SK-N-SH (cell line): ENCODE measurements around the gene CCDC175. TPM values are rescaled to one million over a fixed set of nuclear protein-coding genes. Genes with fewer than 3 reads are reported as not detected.

ENCODE experiments used
- CTCF ChIA-PET: fragments of 300-600, 350-600 bp; formaldehyde crosslinking; extraction: SDS; loops from one replicate; lab custom pipeline; 2021; lab: Yijun Ruan, JAX
- POLR2A ChIA-PET: fragments of 350-600 bp; sonication (Branson Sonifier 250); formaldehyde crosslinking; extraction: SDS; loops from one replicate; lab custom pipeline; 2020; ENCODE audit warnings: antibody characterized with exemption, inconsistent platforms; lab: Yijun Ruan, JAX
- DNase-seq: peaks from one replicate; pipeline ENCODE4 v3.0.0; 2012
- H2AFZ ChIP-seq: fragments of 200-600 bp; sonication (generic); 2 replicates; pipeline ENCODE4 v1.8.1; 2016; ENCODE audit warnings: antibody characterized with exemption, mild to moderate bottlenecking, low read depth
- H3F3A ChIP-seq: fragments of 200-600 bp; sonication (generic); replicated peaks from 2 replicates; pipeline ENCODE3; 2016; ENCODE audit warnings: antibody characterized with exemption, mild to moderate bottlenecking; ENCODE audit not compliant: insufficient read depth
- H3K27ac ChIP-seq, 2 experiments: fragments of 200-500 bp in 1 of 2; fragments of 200-600 bp in 1 of 2; sonication (Bioruptor generic) in 1 of 2; sonication (generic), shearing (Covaris generic) in 1 of 2; 2 replicates each; pipeline versions ENCODE4 v1.5.1 to v1.6.1; 2014 to 2016; ENCODE audit warnings: low read depth in 2 of 2, inconsistent platforms in 1 of 2, low read length in 1 of 2, mild to moderate bottlenecking in 1 of 2, mixed read lengths in 1 of 2
- H3K27me3 ChIP-seq: fragments of 200-600 bp; sonication (generic), shearing (Covaris generic); 2 replicates; pipeline ENCODE4 v1.6.1; 2016; ENCODE audit warnings: mixed run types; ENCODE audit not compliant: insufficient read depth
- H3K36me3 ChIP-seq, 2 experiments: fragments of 200-500 bp in 1 of 2; fragments of 200-600 bp in 1 of 2; sonication (Bioruptor generic) in 1 of 2; sonication (generic) in 1 of 2; replicated peaks in 1 of 2; 2 replicates each; pipeline versions ENCODE3 to v1.5.1; 2014 to 2016; ENCODE audit warnings: low read length in 1 of 2, mild to moderate bottlenecking in 1 of 2; ENCODE audit not compliant: insufficient read depth in 2 of 2, control insufficient read depth in 1 of 2
- H3K4me1 ChIP-seq, 2 experiments: fragments of 200-500 bp in 1 of 2; fragments of 200-600 bp in 1 of 2; sonication (Bioruptor generic) in 1 of 2; sonication (generic), shearing (Covaris generic) in 1 of 2; 2 replicates each; pipeline versions ENCODE4 v1.5.1 to v1.6.1; 2014 to 2016; ENCODE audit warnings: low read depth in 1 of 2, low read length in 1 of 2, mixed run types in 1 of 2; ENCODE audit not compliant: insufficient read depth in 2 of 2, control insufficient read depth in 1 of 2
- H3K4me2 ChIP-seq: fragments of 200-600 bp; sonication (generic), shearing (Covaris generic); 2 replicates; pipeline ENCODE4 v1.6.1; 2017; ENCODE audit warnings: mixed run types
- H3K4me3 ChIP-seq, 2 experiments: fragments of 200-500 bp in 1 of 2; fragments of 200-600 bp in 1 of 2; sonication (Bioruptor generic) in 1 of 2; sonication (generic), shearing (Covaris generic) in 1 of 2; 2 replicates each; pipeline versions ENCODE4 v1.5.1 to v1.8.1; 2014 to 2016; ENCODE audit warnings: low read depth in 2 of 2, inconsistent platforms in 1 of 2, low read length in 1 of 2, mild to moderate bottlenecking in 1 of 2, mixed read lengths in 1 of 2, moderate library complexity in 1 of 2
- H3K79me2 ChIP-seq: fragments of 200-600 bp; sonication (generic); 2 replicates; pipeline ENCODE4 v1.8.1; 2017; ENCODE audit warnings: mild to moderate bottlenecking; ENCODE audit not compliant: insufficient read depth
- H3K9ac ChIP-seq: fragments of 200-600 bp; sonication (generic); 2 replicates; pipeline ENCODE4 v1.6.1; 2017; ENCODE audit warnings: mixed run types
- H3K9me2 ChIP-seq: fragments of 200-600 bp; sonication (generic); 2 replicates; pipeline ENCODE4 v1.6.1; 2017; ENCODE audit warnings: mixed run types
- H3K9me3 ChIP-seq: fragments of 200-600 bp; sonication (generic); 2 replicates; pipeline ENCODE4 v1.6.1; 2017; ENCODE audit warnings: mixed run types, mild to moderate bottlenecking, moderate library complexity
- H4K20me1 ChIP-seq: fragments of 200-600 bp; sonication (generic); 2 replicates; pipeline ENCODE4 v1.6.1; 2017; ENCODE audit warnings: mild to moderate bottlenecking, mixed run types; ENCODE audit not compliant: insufficient read depth
- CHD2 ChIP-seq: fragments of 150-350 bp; IDR thresholded peaks from 2 replicates; pipeline ENCODE4 v1.6.1; 2018; ENCODE audit warnings: low read length; ENCODE audit not compliant: partially characterized antibody
- EP300 ChIP-seq, 2 experiments: IDR thresholded peaks; 2 replicates each; pipeline versions ENCODE4 v1.4.0 to v1.6.1; 2012; ENCODE audit warnings: borderline replicate concordance in 1 of 2, low read depth in 1 of 2, low read length in 1 of 2
- FOXM1 ChIP-seq: IDR thresholded peaks from 2 replicates; pipeline ENCODE4 v1.4.0; 2012; ENCODE audit warnings: low read depth, mild to moderate bottlenecking
- MEF2A ChIP-seq: IDR thresholded peaks from 2 replicates; pipeline ENCODE4 v1.4.0; 2012; ENCODE audit warnings: low read depth, borderline replicate concordance
- NFIC ChIP-seq: IDR thresholded peaks from 2 replicates; pipeline ENCODE4 v1.4.0; 2012; ENCODE audit warnings: borderline replicate concordance
- NRF1 ChIP-seq: IDR thresholded peaks from 2 replicates; pipeline ENCODE4 v1.6.1; 2012; ENCODE audit warnings: low read depth, mild to moderate bottlenecking, low read length
- RAD21 ChIP-seq: IDR thresholded peaks from 2 replicates; pipeline ENCODE4 v1.6.1; 2012; ENCODE audit warnings: mild to moderate bottlenecking, low read length
- RCOR1 ChIP-seq: fragments of 150-350 bp; IDR thresholded peaks from 2 replicates; pipeline ENCODE4 v1.6.1; 2017; ENCODE audit warnings: antibody characterized with exemption, low read length
- RFX5 ChIP-seq: IDR thresholded peaks from 2 replicates; pipeline ENCODE4 v1.6.1; 2012; ENCODE audit warnings: mild to moderate bottlenecking, improper control_type of control experiment, low read length
- RXRA ChIP-seq: IDR thresholded peaks from 2 replicates; pipeline ENCODE4 v1.4.0; 2012; ENCODE audit warnings: low read depth, mild to moderate bottlenecking, borderline replicate concordance
- TAF1 ChIP-seq: IDR thresholded peaks from 2 replicates; pipeline ENCODE4 v1.6.1; 2012; ENCODE audit warnings: low read depth, mild to moderate bottlenecking, low read length, moderate library complexity, borderline replicate concordance
- TEAD4 ChIP-seq: IDR thresholded peaks from 2 replicates; pipeline ENCODE4 v1.4.0; 2012; ENCODE audit warnings: mild to moderate bottlenecking, borderline replicate concordance; ENCODE audit not compliant: insufficient read depth
- YY1 ChIP-seq: IDR thresholded peaks from 2 replicates; pipeline ENCODE4 v1.4.0; 2012; ENCODE audit warnings: low read depth, mild to moderate bottlenecking
- WGBS: methylation state at CpG from one replicate; pipeline ENCODE4 v1.1.6; 2017; ENCODE audit warnings: low lambda C conversion rate; 5-methylcytosine and 5-hydroxymethylcytosine counted together
- polyA plus RNA-seq, 3 experiments: library from polyadenylated mRNA; depleted of rRNA; stranded (reverse); fragments of >200 nt; gene quantifications; 2 replicates each; pipeline ENCODE4 v1.2.3, GENCODE V29; 2012
- TF ChIP-seq, protein P1 (sequence below): IDR thresholded peaks from 2 replicates; pipeline ENCODE4; 2012
- TF ChIP-seq, protein P2 (sequence below): IDR thresholded peaks from 2 replicates; pipeline ENCODE4 v1.4.0; 2012; ENCODE audit warnings: low read depth, borderline replicate concordance
- TF ChIP-seq, protein P3 (sequence below): fragments of 150-350 bp; IDR thresholded peaks from 2 replicates; pipeline ENCODE4 v1.6.1; 2016; ENCODE audit warnings: mild to moderate bottlenecking, low read depth, low read length
- TF ChIP-seq, protein P4 (sequence below): IDR thresholded peaks from 2 replicates; pipeline ENCODE4 v1.6.1; 2012; ENCODE audit warnings: mild to moderate bottlenecking, low read depth, low read length, moderate library complexity

The CCDC175 gene
- polyA plus RNA-seq, 1 of the 3 experiments (the other 2 are of a cell fraction): not detected

DNA sequence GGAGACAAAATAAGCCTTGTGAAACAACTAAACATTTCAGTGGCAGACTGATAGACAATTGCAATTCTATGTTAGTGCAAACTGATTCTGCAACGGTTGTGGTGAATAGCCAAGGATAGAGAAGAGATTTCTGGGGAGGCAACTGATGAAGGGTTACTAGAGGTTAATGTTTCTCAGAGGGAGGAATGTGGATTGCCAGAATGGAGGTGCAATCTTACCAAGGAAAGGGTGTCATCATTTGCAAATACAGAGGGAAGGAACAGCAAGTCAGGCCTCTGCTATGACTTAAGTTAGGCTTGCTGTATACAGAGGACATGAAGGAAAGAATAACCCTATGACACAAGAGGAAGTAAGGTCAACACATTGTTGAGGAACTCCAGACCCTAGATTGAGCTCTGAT, 35.8 kb downstream of the CCDC175 start (continued):
- TF ChIP-seq RXRA (no peak), FOXM1 (no peak), TAF1 (no peak)
- TF ChIP-seq, protein P1, sequence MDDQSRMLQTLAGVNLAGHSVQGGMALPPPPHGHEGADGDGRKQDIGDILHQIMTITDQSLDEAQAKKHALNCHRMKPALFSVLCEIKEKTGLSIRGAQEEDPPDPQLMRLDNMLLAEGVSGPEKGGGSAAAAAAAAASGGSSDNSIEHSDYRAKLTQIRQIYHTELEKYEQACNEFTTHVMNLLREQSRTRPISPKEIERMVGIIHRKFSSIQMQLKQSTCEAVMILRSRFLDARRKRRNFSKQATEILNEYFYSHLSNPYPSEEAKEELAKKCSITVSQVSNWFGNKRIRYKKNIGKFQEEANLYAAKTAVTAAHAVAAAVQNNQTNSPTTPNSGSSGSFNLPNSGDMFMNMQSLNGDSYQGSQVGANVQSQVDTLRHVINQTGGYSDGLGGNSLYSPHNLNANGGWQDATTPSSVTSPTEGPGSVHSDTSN: no peak
- TF ChIP-seq, protein P2, sequence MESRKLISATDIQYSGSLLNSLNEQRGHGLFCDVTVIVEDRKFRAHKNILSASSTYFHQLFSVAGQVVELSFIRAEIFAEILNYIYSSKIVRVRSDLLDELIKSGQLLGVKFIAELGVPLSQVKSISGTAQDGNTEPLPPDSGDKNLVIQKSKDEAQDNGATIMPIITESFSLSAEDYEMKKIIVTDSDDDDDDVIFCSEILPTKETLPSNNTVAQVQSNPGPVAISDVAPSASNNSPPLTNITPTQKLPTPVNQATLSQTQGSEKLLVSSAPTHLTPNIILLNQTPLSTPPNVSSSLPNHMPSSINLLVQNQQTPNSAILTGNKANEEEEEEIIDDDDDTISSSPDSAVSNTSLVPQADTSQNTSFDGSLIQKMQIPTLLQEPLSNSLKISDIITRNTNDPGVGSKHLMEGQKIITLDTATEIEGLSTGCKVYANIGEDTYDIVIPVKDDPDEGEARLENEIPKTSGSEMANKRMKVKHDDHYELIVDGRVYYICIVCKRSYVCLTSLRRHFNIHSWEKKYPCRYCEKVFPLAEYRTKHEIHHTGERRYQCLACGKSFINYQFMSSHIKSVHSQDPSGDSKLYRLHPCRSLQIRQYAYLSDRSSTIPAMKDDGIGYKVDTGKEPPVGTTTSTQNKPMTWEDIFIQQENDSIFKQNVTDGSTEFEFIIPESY: no peak

DNA sequence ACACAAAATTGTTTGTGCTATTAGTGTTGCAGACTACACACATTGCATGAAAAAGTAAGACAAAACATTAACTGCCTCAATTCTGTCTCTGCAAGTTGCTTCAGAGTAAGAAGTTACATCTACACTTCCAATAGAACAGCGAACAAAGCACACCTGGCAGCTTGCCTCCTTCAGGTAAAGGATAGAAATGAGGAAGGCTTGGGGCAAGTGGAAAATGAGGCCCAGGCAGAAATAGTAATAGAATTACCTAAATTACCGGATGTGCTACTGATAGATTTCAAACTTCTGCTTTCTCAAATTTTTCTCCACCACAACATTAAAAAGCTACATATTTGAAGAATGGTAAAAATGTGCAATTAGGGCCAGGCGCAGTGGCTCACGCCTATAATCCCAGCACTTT, 37.7 kb downstream of the CCDC175 start:
- no peaks in the 10 kb centered on the region for H3K9me2 ChIP-seq
- H3K4me1 ChIP-seq: peaks cover 0 to 6% of the 10 kb centered on the region in 2 experiments; a peak in 3 of 4 replicates
- no peak overlapping the region for H2AFZ ChIP-seq
- no peaks in the 10 kb centered on the region for H3K9me3 ChIP-seq
- ChIA-PET POLR2A (no interaction called here), CTCF (interaction anchor here (0.9 to 2.6 kb wide), 2 partner anchors 32 to 38 kb away, joined by 4 to 11 read pairs; partner anchors contain the start of gene CCDC175)
- no peaks in the 10 kb centered on the region for H3K36me3 ChIP-seq
- no peak for DNase-seq
- no peak overlapping the region for H3K4me3 ChIP-seq
- no peaks in the 10 kb centered on the region for H3F3A ChIP-seq
- H3K4me2 ChIP-seq: no peak overlapping the region
- H3K79me2 ChIP-seq: no peaks in the 10 kb centered on the region
- WGBS: 69% methylated on average over 4 of the region's 4 CpGs
- no peaks in the 10 kb centered on the region for H4K20me1 ChIP-seq
- no peak overlapping the region for H3K27ac ChIP-seq
- H3K27me3 ChIP-seq: no peaks in the 10 kb centered on the region; the same call in 1 of the 2 replicates
- no peak overlapping the region for H3K9ac ChIP-seq
- TF ChIP-seq RFX5: no peak

DNA sequence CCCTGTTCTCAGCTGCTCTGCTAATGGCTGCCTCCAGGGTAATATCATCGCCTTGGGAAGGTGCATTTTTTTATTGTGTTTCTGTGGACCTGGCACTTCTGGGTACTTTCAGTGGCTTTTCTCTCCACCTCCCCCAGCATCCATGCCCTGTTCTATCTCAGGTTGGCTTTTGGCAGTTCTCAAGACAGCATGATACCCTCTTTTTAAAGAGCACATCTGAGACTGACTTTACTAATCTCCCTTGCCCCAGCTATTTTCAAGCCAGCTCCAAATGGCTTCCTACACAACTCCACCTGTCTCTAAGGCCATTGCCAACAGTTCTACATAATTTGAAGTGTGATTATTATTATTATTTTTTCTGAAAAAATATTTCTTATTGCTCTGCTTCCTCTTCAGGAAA, 39.1 kb downstream of the CCDC175 start:
- no peak overlapping the region for H2AFZ ChIP-seq
- peaks cover 0 to 6% of the 10 kb centered on the region in 2 experiments; a peak in 3 of 4 replicates for H3K4me1 ChIP-seq
- 15% methylated on average over 1 of the region's 1 CpG for WGBS
- H3K79me2 ChIP-seq: no peaks in the 10 kb centered on the region
- no peak for DNase-seq
- H3K36me3 ChIP-seq: no peaks in the 10 kb centered on the region
- H3K9me3 ChIP-seq: no peaks in the 10 kb centered on the region
- no peak overlapping the region for H3K9ac ChIP-seq
- H3K9me2 ChIP-seq: no peaks in the 10 kb centered on the region
- no peaks in the 10 kb centered on the region for H4K20me1 ChIP-seq
- H3F3A ChIP-seq: no peaks in the 10 kb centered on the region
- H3K4me2 ChIP-seq: no peak overlapping the region
- no peaks in the 10 kb centered on the region; the same call in 1 of the 2 replicates for H3K27me3 ChIP-seq
- no peak overlapping the region for H3K27ac ChIP-seq
- no peak overlapping the region for H3K4me3 ChIP-seq
- ChIA-PET CTCF (interaction anchor here (0.9 to 1.0 kb wide), 2 partner anchors 25 to 30 kb away, joined by 3 read pairs; no protein-coding TSS in a partner anchor), POLR2A (no interaction called here)
- TF ChIP-seq, protein P3, sequence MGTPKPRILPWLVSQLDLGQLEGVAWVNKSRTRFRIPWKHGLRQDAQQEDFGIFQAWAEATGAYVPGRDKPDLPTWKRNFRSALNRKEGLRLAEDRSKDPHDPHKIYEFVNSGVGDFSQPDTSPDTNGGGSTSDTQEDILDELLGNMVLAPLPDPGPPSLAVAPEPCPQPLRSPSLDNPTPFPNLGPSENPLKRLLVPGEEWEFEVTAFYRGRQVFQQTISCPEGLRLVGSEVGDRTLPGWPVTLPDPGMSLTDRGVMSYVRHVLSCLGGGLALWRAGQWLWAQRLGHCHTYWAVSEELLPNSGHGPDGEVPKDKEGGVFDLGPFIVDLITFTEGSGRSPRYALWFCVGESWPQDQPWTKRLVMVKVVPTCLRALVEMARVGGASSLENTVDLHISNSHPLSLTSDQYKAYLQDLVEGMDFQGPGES: no peak
- TF ChIP-seq NRF1 (no peak), RFX5 (no peak), MEF2A (no peak), CHD2 (no peak), EP300 (IDR thresholded peaks at IDR 0.05; ENCODE audit: borderline replicate concordance in 1 of 2, low read depth in 1 of 2, low read length in 1 of 2) (no peak), YY1 (no peak), RAD21 (no peak), NFIC (no peak), TEAD4 (no peak), RCOR1 (no peak)
- TF ChIP-seq, protein P1: no peak
- TF ChIP-seq, protein P4, sequence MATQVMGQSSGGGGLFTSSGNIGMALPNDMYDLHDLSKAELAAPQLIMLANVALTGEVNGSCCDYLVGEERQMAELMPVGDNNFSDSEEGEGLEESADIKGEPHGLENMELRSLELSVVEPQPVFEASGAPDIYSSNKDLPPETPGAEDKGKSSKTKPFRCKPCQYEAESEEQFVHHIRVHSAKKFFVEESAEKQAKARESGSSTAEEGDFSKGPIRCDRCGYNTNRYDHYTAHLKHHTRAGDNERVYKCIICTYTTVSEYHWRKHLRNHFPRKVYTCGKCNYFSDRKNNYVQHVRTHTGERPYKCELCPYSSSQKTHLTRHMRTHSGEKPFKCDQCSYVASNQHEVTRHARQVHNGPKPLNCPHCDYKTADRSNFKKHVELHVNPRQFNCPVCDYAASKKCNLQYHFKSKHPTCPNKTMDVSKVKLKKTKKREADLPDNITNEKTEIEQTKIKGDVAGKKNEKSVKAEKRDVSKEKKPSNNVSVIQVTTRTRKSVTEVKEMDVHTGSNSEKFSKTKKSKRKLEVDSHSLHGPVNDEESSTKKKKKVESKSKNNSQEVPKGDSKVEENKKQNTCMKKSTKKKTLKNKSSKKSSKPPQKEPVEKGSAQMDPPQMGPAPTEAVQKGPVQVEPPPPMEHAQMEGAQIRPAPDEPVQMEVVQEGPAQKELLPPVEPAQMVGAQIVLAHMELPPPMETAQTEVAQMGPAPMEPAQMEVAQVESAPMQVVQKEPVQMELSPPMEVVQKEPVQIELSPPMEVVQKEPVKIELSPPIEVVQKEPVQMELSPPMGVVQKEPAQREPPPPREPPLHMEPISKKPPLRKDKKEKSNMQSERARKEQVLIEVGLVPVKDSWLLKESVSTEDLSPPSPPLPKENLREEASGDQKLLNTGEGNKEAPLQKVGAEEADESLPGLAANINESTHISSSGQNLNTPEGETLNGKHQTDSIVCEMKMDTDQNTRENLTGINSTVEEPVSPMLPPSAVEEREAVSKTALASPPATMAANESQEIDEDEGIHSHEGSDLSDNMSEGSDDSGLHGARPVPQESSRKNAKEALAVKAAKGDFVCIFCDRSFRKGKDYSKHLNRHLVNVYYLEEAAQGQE: no peak
